Caco-2 (cell line): Measurements from ENCODE around the gene SLC30A10. TPM values are rescaled to one million over a fixed set of nuclear protein-coding genes. Genes with fewer than 3 reads are reported as not detected.

Source experiments
- BruUV-seq: library from RNA; stranded (reverse); fragments of 400-500 nt; replicated peaks from 2 replicates; lab custom pipeline; 2021; lab: Mats Ljungman, UMichigan
- CTCF ChIA-PET: fragments of 300-600 bp; sonication (Branson Sonifier 250); formaldehyde crosslinking; loops from one replicate; lab custom pipeline; 2022; ENCODE audit warnings: antibody characterized with exemption; lab: Charles Lee
- POLR2A ChIA-PET: fragments of 300-600 bp; sonication (Branson Sonifier 250); formaldehyde crosslinking; loops from one replicate; lab custom pipeline; 2022; ENCODE audit warnings: antibody characterized with exemption; lab: Charles Lee
- DNase-seq, 2 experiments: peaks; one replicate each; pipeline versions ENCODE4 v3.0.0 to v3.0.0-alpha.2; 2020 to 2022
- H3K27me3 ChIP-seq: replicated peaks from 2 replicates; pipeline ENCODE4 v1.6.0; 2011; ENCODE audit warnings: low read length; ENCODE audit not compliant: control insufficient read depth, insufficient read depth
- H3K36me3 ChIP-seq: 2 replicates; pipeline ENCODE4 v1.5.1; 2011; ENCODE audit warnings: low read length; ENCODE audit not compliant: control insufficient read depth, insufficient read depth
- H3K4me1 ChIP-seq: fragments of 250-450 bp; sonication (Bioruptor Pico); 2 replicates; pipeline ENCODE4 v1.5.1; 2020; ENCODE audit warnings: mild to moderate bottlenecking
- H3K4me3 ChIP-seq: 2 replicates; pipeline ENCODE4 v1.5.1; 2011; ENCODE audit warnings: low read depth, mild to moderate bottlenecking, control low read depth, low read length
- H3K9me3 ChIP-seq: fragments of 250-450 bp; sonication (Bioruptor Pico); 2 replicates; pipeline ENCODE4 v1.5.1; 2020; ENCODE audit warnings: mild to moderate bottlenecking, moderate library complexity
- H3K27ac Mint-ChIP-seq: one replicate; pipeline ENCODE4 v1.8.0; 2022; ENCODE audit warnings: mixed read lengths; ENCODE audit not compliant: unreplicated experiment
- H3K27me3 Mint-ChIP-seq: one replicate; pipeline ENCODE4 v1.8.0; 2022; ENCODE audit warnings: mixed read lengths; ENCODE audit not compliant: insufficient read depth, unreplicated experiment
- H3K36me3 Mint-ChIP-seq: one replicate; pipeline ENCODE4 v1.8.0; 2022; ENCODE audit warnings: mild to moderate bottlenecking, mixed read lengths; ENCODE audit not compliant: insufficient read depth, unreplicated experiment
- H3K4me1 Mint-ChIP-seq: one replicate; pipeline ENCODE4 v1.8.0; 2022; ENCODE audit warnings: low read depth, mixed read lengths; ENCODE audit not compliant: unreplicated experiment
- H3K4me3 Mint-ChIP-seq: one replicate; pipeline ENCODE4 v1.8.0; 2022; ENCODE audit warnings: mild to moderate bottlenecking, moderate library complexity, mixed read lengths; ENCODE audit not compliant: unreplicated experiment
- H3K9me3 Mint-ChIP-seq: one replicate; pipeline ENCODE4 v1.8.0; 2022; ENCODE audit warnings: mixed read lengths; ENCODE audit not compliant: unreplicated experiment
- CTCF ChIP-seq, 2 experiments: fragments of 200-600 bp in 1 of 2; IDR thresholded peaks; 1 replicate in 1 of 2; 2 replicates in 1 of 2; pipeline versions ENCODE4 v1.5.1 to v1.8.0; 2011 to 2022; ENCODE audit warnings: antibody characterized with exemption in 1 of 2, control low read depth in 1 of 2, inconsistent platforms in 1 of 2, low read depth in 1 of 2, low read length in 1 of 2, mild to moderate bottlenecking in 1 of 2, moderate library complexity in 1 of 2; ENCODE audit not compliant: insufficient read depth in 1 of 2, severe bottlenecking in 1 of 2, unreplicated experiment in 1 of 2
- intact Hi-C: fragments of 100-400 bp; cut with micrococcal nuclease; formaldehyde crosslinking; loops from one replicate; pipeline ENCODE4 v1.10.0; 2022; ENCODE audit not compliant: unreplicated experiment
- total RNA-seq: library from RNA; stranded (reverse); gene quantifications from 2 replicates; pipeline ENCODE4 v1.2.3, GENCODE V29; 2022

Gene SLC30A10
- total RNA-seq, 1 experiment from 2014 or later = 0.39 TPM

- H3K4me3 Mint-ChIP-seq = no peak overlapping the region
- POLR2A ChIA-PET = no interaction called here
- CTCF ChIA-PET = no interaction called here
- no peak overlapping the region for H3K4me3 ChIP-seq
- H3K36me3 ChIP-seq = no peaks in the 10 kb centered on the region
- no peak overlapping the region for H3K27ac Mint-ChIP-seq
- no TSS peak for BruUV-seq
- no peaks in the 10 kb centered on the region for H3K4me1 Mint-ChIP-seq
- H3K36me3 Mint-ChIP-seq = no peaks in the 10 kb centered on the region
- no peaks in the 10 kb centered on the region for H3K9me3 ChIP-seq
- H3K9me3 Mint-ChIP-seq = no peaks in the 10 kb centered on the region
- no peaks in the 10 kb centered on the region; the same call in 1 of the 2 replicates for H3K27me3 ChIP-seq
- H3K27me3 Mint-ChIP-seq = no peaks in the 10 kb centered on the region
- intact Hi-C loops = no loop called here
- no peaks in the 10 kb centered on the region for H3K4me1 ChIP-seq
- no peak for DNase-seq
- TF ChIP-seq CTCF (IDR thresholded peaks at IDR 0.05; ENCODE audit: insufficient read depth in 1 of 2, low read depth in 1 of 2, low read length in 1 of 2, severe bottlenecking in 1 of 2, unreplicated experiment in 1 of 2) = no peak
Observed at GRCh38 chr1:219945795-219946194, 17.4 kb upstream of the SLC30A10 start.

DNA sequence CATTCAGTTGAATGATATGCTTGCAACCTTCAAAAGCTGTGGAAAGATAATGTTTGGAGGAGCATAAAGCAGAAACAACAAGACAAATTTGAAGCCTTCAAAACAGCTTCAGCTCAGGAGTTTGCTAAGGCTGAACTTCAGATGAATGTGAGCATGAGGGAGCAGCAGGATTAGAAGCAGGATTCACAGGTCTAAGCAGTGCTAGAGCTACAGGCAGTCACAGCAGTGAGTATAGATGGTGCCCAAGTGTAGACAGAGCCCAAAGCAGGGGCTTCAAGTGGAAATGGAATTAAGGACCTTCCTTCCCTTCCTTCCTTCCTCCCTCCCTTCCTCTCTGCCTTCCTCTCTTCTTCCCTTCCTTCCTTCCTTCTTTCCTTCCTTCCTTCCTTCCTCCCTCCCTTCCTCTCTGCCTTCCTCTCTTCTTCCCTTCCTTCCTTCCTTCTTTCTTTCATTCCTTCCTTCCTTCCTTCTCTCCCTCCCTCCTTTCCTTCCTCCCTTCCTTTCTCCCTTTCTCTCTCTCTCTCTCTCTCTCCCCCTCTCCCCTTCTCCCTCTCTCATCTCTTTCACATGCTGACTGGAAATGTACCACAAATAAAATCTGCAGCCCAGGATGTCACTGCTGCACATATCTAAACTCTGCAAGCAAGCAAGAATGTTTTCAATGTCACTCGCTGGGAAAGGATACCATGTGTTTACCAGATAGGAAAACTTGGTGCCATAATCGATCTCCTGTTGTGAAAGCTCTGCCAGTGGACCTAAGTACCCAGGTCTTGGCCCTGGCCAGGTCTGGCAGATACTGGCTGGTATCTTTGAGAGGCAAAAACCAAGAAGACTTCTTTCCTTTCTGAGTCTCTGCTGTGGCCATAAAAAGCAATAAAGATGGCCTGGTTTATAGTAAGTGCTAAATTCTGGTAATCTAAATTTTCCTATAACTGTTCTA, 13.1 kb upstream of the SLC30A10 start:
- ChIA-PET CTCF (no interaction called here), POLR2A (no interaction called here)
- Mint-ChIP-seq H3K27me3 (peaks cover 5% of the 10 kb centered on the region), H3K4me3 (no peak overlapping the region), H3K9me3 (no peaks in the 10 kb centered on the region), H3K36me3 (no peaks in the 10 kb centered on the region), H3K4me1 (no peaks in the 10 kb centered on the region), H3K27ac (no peak overlapping the region)
- intact Hi-C loops = no loop called here
- H3K36me3 ChIP-seq = no peaks in the 10 kb centered on the region
- H3K4me3 ChIP-seq = no peak overlapping the region
- no peaks in the 10 kb centered on the region for H3K4me1 ChIP-seq
- no peaks in the 10 kb centered on the region; the same call in 1 of the 2 replicates for H3K27me3 ChIP-seq
- H3K9me3 ChIP-seq = no peaks in the 10 kb centered on the region
- BruUV-seq = no TSS peak
- DNase-seq = no peak
- no peak for TF ChIP-seq CTCF (IDR thresholded peaks at IDR 0.05; ENCODE audit: insufficient read depth in 1 of 2, low read depth in 1 of 2, low read length in 1 of 2, severe bottlenecking in 1 of 2, unreplicated experiment in 1 of 2)

DNA sequence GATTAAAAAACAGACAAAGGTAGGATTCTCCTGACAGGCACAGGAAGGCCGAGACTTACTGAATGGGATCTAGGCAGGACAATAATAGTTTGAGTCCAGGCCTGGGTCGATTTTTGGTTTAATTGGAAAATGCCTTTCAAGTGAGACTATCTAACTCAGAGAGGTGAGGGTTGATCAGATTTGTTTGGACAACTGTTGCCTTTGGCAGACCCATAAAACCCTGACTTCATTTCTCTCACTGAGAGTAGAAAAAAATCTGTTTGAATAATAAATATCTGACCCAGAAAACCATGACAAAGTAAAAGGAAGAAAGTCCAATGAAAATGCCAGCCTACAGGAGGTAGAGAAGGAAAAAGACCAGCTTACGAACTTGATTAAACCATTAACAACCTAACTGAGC, 12.3 kb upstream of the SLC30A10 start:
- Mint-ChIP-seq H3K27ac (no peak overlapping the region), H3K4me1 (no peaks in the 10 kb centered on the region), H3K27me3 (peaks cover 5% of the 10 kb centered on the region), H3K4me3 (no peak overlapping the region), H3K9me3 (no peaks in the 10 kb centered on the region), H3K36me3 (no peaks in the 10 kb centered on the region)
- H3K27me3 ChIP-seq = no peaks in the 10 kb centered on the region; the same call in 1 of the 2 replicates
- DNase-seq = no peak
- no peaks in the 10 kb centered on the region for H3K4me1 ChIP-seq
- TF ChIP-seq CTCF (IDR thresholded peaks at IDR 0.05; ENCODE audit: insufficient read depth in 1 of 2, low read depth in 1 of 2, low read length in 1 of 2, severe bottlenecking in 1 of 2, unreplicated experiment in 1 of 2) = no peak
- no peak overlapping the region for H3K4me3 ChIP-seq
- H3K36me3 ChIP-seq = no peaks in the 10 kb centered on the region
- no TSS peak for BruUV-seq
- CTCF ChIA-PET = no interaction called here
- intact Hi-C loops = no loop called here
- POLR2A ChIA-PET = no interaction called here
- no peaks in the 10 kb centered on the region for H3K9me3 ChIP-seq
